GM19463 (cell line): ENCODE results near the gene P2RX4.
"Not testable (repeated sequence)": the region's sequence is repeated elsewhere in the genome, so short reads cannot be mapped to it uniquely, and the experiment has no call there.

ENCODE experiments used
- ATAC-seq: cut with Tn5 transposase; IDR thresholded peaks from one replicate; pipeline ENCODE4 v1.9.1; 2021; ENCODE audit warnings: mild to moderate bottlenecking, moderate library complexity; ENCODE audit not compliant: unreplicated experiment

P2RX4 gene

DNA sequence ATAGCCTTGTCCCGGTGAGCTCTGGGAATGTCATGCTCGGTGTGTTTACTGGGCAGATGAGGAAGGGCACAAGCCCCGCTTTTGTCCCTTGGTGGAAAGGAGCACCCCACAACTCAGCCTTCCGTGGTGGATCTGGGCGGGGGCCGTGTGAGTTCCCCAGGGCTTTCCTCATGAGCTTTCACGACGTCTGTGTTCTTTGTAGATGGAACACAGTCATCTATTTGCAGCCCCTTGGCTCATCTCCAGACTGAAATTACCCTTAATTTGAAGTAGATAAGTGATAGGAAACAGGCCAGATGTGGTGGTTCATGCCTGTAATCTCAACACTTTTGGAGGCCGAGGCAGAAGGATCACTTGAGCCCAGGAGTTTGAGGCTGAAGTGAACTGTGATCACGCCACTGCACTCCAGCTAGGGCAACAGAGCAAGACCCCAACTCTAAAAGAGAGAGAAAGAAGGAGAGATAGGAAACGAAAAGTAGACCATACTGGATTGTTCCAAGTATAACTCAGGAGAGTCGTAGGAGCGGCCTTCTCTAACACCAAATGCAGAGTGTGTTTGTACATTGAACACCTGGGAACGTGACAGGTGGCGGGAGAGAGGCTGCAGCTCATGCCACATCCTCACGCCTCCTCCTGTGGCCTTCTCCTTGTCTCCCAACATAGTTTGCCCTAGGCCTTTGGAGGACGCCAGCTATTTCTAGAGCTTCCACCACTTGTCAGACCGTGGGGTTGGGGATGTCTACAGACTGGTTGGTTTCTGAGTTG lies 8.8 kb downstream of the P2RX4 start:
- no peak for ATAC-seq

GRCh38 chr12:121219353-121219986 lies 9.5 kb downstream of the P2RX4 start:
- ATAC-seq: no peak

- ATAC-seq: no peak
Measured at GRCh38 chr12:121222847-121223246, 12.9 kb downstream of the P2RX4 start.

DNA sequence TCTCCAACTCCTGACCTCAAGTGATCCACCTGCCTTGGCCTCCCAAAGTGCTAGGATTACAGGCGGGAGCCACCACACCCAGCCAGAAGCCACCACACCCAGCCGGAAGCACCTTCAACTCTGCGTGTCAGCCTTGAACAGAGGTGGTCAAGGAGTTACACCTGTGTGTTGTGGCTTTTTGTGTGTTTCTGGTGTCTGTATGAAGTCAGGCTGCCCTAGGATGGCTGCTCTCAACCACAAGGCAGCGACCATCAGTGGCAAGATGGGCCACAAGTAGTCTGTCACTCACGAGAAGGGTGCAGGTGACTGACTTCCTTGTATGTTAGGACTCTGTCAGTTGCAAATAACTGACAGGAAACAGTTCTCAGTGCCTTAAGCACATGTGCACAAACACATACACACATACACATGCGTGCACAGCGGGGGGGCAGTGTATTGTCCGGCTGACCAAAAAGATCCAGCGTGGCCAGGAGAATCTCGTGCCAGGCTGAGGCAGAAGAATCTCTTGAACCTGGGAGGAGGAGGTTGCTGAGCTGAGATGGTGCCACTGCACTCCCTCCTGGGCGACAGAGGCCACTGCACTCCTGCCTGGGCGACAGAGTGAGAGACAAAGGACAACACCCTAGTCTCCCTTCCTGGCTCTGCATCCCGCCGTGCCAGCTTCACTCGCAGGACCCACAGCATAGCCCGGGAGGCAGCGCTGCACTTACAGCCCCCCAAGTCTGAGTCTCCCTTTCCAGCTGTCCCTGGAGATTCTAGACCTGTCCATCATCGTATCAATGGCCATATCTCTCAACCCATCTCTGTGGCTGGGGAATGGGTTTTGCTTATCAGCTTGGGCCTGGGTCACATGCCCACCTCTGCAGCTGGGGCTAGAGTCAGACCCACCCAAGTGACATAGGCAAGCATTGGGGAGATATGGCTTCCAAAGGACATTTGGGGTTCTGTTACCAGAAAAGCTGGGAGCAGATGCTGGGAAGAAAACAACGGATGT lies 13.7 kb downstream of the P2RX4 start:
- no peak for ATAC-seq

DNA sequence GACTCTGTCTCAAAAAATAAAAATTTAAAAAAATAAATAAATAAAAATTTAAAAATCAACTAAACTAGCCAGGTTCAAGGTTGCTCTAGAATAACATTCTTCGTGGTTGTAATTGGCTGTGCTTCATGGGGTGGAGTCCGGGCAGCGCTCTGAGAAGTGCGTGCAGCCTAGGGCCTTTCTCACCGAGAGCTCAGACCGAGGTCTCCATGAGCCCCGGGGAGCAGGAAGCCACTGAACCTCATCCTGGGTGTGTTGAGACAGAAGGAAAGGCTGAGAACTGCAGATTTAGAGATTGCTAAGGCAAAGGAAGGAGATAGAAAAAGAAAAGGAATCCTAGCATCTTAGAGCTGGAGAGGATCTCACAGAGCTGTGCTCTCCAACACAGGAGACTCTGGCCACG lies 14.7 kb downstream of the P2RX4 start:
- no peak for ATAC-seq

DNA sequence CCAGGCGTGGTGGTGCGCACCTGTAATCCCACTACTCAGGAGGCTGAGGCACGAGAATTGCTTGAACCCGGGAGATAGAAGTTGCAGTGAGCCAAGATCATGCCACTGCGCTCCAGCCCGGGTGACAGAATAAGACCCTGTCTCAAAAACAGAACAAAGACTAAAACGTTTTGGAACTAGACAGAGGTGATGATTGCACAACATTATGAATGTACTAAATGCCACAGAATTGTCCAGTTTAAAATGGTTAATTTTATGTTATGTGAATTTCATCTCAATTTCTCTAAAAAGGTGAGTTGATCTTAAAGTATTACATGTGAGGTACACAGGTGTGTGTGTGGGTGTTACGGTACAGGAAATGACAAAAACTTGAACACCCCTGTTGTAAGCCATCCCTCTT lies 16.5 kb downstream of the P2RX4 start:
- no peak for ATAC-seq

- peak; percentile 5 for ATAC-seq
Measured at GRCh38 chr12:121226871-121227270, 16.9 kb downstream of the P2RX4 start.

DNA sequence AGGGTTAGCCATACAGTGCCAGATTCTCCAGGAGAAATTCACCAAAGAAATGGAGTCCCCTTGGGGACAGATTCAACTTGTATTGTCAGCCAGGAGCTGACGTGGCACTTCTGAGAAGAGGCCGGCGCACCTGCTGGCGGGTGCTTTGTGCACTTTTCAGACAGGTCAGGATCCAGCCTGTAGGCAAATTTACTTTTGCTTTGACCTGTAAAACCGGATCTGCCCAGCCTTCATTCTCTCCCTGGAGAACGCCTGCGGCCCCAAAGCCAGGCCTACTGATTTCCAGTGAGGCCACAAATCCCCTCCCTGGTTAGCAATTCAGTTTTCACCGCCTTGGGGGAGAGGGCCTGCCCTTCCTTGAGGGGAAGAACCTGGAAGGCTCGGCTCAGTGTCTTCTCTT lies 17.4 kb downstream of the P2RX4 start:
- peak; percentile 76 for ATAC-seq

DNA sequence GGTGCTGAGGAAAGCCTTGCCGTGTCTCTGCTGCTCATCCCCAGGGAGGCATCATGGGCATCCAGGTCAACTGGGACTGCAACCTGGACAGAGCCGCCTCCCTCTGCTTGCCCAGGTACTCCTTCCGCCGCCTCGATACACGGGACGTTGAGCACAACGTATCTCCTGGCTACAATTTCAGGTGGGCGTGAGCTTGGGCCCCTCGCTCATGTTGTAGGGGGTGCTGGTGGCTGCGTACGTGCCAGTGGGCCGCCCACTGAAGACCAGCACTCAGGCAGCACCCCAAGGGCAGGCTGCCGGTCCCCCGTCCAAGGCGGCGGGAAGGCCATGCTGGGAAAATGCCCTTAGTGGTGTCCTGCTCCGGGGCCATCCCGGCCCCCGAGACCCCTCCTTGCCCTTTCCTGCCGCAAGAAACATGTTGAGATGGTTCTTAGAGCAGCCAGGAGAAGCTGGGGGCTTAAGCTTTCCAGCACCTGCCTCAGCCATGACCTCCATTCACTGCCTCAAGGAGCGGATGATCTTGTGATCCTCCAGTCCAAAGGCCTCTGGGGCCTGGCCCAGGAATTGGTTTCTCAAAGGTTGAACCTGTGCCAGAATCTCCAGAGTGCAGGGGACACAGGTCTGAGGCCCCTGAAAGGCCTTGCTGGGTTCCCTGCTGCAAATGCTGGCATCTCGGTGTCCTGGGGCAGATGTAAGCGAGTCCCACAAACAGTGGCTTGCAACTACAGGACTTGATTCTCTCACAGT lies 19.2 kb downstream of the P2RX4 start:
- ATAC-seq: no peak

DNA sequence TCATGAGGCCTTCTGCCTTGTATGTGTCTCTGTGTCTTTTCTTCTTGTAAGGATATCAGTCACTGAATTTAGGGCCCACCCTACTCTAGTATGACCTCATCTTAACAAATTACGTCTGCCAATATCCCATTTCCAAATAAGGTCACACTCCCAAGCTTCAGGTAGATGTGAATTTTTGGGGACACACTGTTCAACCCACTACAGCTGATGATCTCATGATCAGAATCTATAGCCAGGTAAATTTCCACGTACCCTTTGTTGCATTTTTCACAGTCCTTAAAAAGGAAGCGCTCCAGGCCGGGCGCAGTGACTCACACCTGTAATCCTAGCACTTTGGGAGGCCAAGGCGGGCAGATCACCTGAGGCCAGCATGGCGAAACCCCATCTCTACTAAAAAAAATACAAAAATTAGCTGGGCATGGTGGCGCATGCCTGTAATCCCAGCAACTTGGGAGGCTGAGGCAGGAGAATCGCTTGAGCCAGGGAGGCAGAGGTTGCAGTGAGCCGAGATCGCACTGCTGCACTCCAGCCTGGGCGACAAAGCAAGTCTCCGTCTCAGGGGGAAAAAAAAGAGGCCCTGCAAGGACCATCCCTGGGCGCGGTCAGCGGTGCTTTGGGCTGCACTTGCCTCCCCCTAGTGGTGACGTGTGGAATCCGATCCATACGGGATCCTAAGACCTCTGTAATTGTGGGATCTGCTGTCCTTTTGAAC lies 20.1 kb downstream of the P2RX4 start:
- not testable (repeated sequence) for ATAC-seq

DNA sequence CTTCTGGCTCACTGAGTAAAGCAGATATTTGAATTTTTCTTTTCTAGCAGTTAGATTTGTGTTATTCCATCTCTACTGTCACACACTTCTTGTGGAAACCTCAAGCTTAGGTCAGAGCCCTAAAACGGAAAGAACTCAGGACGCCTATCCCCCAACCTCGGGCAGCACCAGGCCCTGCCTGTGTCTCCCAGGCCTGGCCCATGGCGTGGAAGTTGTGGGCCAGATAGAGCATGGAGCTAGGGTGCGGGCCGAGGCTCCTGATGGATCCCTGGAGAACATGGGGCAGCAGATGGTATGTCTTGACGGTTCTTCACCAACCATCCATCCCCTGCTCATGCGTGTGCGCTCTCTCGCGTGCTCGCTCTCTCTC lies 20.6 kb downstream of the P2RX4 start:
- ATAC-seq: no peak

DNA sequence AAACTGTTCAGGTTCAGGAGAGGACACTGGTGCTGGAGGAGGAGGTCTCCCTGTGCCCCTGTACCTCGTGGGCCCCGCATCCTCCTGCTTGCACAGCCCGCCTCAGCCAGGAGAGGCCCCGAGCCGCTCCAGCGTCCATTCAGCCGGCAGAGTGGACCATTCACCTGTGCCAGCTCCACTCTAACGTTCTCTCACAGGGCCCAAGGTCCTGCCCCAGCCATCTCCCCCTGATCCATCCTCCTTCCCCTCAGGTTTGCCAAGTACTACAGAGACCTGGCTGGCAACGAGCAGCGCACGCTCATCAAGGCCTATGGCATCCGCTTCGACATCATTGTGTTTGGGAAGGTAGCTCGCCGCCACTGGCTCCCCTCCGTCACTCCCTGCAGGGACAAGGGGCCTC lies 22.2 kb downstream of the P2RX4 start:
- ATAC-seq: no peak

DNA sequence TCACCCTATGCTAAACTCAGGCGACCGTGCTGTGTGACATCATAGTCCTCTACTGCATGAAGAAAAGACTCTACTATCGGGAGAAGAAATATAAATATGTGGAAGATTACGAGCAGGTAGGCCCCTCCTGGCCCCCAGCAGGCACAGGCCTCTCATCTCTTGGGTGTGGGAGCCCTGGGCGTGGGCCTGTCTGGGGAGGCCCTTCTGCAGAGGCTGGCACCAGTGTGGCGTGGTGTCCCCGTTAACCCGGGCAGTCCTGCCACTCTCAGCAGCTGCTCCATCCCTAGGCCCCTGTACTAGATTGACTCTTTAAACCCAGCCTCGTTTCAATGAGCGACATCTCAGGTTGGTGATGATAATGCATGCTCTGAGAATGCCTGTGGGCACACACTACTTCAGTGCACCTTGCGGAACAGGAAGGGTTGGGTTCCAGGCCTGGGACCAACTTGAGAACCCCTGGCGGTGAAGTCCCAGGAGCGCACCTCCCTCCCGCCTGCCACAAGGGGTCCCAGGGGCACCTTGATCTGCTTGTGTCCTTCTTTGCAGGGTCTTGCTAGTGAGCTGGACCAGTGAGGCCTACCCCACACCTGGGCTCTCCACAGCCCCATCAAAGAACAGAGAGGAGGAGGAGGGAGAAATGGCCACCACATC lies 23.2 kb downstream of the P2RX4 start:
- no peak for ATAC-seq

GRCh38 chr12:121233628-121234020 lies 23.7 kb downstream of the P2RX4 start:
- no peak for ATAC-seq

DNA sequence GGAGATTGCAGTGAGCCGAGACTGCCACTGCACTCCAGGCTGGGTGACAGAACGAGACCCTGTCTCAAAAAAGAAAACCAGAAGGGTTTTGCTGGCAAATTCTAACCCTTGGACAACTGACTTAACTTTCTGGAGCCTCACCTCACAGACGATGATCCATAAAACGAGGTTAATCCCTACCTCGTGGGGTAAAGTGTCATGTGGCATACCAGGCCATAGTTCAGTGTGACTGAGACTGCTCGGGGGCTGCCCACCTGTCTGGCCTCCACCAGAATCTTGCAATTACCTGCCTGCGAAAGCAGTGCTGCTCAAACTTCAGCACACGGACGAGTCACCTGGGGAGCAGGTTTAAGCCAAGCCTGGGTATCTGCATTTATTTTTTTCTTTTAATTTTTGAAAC lies 26.8 kb downstream of the P2RX4 start:
- ATAC-seq: no peak

DNA sequence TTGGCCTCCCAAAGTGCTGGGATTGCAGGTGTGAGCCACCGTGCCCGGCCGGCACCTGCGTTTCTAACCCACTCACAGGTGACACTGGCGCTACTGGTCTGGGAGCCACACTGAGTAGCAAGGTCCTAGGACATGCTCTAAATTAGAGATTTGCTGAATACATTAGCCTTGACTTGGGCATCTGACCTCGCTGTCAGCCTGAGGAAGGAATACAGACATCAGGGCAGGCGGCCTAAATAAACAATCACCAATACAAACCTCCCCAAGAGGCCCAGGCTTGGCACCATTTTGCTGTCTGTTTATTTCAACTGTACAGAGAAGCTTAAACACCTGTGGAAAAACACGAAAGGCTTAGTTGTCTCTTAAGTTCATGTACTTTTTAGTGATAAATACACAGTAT lies 27.5 kb downstream of the P2RX4 start:
- no peak for ATAC-seq

- ATAC-seq: no peak
Measured at GRCh38 chr12:121238086-121238485, 28.2 kb downstream of the P2RX4 start.

- ATAC-seq: no peak
Measured at GRCh38 chr12:121238604-121239350, 28.8 kb downstream of the P2RX4 start.
